ENCODE data around the gene NR6A1.

NR6A1 gene

DNA sequence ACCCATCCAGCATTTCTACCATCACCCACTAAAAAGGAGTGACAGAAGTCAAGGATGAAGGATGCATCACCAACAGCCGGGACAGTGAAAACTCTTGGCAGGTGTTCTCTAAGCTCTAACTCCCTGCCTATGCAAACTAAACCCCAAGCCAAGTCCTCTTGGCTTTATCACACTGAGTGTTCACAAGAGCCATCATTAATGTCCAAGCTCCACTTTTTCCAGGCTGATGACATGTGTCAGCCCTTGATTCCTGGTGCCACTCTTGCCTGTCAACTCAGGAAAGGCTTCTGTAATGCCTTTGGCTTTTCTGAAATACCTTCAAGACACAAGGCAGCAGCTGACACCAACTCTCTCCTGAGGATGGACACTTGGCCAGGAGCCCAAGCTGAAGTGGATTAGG, 86.9 kb downstream of the NR6A1 start:
- no peak for DNase-seq

GRCh38 chr9:124683043-124683442, 88.1 kb downstream of the NR6A1 start:
- no peak for DNase-seq

DNA sequence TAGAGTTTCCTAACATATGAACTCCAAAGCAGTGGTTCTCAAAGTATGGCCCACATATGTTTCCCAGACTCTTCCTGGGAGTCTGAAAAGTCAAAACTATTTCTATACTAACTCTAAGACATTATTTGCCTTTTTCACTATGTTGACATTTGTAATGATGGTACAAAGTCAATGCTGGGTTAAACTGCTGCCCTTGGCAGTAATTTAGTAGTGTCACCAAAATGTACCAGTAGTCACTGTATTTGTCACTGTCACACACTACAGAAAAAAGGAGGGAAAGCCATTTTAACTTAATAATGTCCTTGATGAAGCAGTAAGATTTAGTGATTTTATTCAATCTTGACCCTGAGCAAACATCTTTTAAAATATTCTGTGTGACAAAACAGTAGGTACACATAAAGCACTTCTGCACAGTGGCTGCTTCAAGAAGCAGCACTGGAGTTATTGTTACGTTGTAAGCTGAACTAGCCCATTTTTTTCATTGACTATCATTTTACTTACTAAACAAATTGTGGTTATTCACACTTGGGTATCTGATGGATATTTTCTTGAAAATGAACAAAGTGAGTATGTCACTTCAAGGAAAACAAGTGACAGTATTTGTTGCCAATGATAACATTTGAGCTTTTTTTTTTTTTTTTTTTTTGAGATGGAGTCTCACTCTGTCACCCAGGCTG, 90.3 kb downstream of the NR6A1 start:
- no peak for DNase-seq

DNA sequence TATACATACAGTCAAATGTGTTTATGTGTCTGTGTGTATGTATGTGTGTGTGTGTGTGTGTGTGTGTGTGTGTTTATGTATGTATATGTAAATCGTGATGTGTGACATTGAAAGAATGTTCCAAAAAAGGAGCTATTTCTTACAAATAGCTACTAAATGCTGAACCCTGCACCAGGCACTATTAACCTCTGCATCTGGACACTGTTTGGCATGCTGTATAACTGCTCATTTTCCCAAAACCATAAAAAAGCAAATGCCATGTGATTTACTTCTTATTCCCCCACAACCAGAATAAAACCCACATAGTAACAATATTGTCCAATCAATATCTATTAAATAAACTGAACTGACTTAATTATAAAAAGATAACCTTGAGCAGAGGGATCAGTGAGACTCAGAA, 91.1 kb downstream of the NR6A1 start:
- no peak for DNase-seq

DNA sequence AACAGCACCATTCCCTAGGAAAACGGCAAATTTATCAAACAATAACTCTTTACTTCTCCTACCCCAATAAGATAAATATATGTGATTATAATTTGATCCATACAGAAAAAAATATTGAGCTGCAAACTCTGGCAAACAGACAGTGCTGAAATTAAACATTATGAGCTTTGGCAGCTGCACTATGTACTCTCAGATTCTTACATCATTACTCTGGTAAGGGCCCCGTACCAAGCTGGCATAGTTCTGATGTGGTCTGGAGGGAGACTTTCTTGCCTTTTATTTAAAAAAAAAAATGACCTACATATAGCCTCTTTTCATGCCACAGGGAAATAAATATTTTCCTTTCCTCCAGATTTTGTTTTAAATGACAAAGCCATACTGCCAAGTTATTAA, 95.0 kb downstream of the NR6A1 start:
- DNase-seq: no peak

DNA sequence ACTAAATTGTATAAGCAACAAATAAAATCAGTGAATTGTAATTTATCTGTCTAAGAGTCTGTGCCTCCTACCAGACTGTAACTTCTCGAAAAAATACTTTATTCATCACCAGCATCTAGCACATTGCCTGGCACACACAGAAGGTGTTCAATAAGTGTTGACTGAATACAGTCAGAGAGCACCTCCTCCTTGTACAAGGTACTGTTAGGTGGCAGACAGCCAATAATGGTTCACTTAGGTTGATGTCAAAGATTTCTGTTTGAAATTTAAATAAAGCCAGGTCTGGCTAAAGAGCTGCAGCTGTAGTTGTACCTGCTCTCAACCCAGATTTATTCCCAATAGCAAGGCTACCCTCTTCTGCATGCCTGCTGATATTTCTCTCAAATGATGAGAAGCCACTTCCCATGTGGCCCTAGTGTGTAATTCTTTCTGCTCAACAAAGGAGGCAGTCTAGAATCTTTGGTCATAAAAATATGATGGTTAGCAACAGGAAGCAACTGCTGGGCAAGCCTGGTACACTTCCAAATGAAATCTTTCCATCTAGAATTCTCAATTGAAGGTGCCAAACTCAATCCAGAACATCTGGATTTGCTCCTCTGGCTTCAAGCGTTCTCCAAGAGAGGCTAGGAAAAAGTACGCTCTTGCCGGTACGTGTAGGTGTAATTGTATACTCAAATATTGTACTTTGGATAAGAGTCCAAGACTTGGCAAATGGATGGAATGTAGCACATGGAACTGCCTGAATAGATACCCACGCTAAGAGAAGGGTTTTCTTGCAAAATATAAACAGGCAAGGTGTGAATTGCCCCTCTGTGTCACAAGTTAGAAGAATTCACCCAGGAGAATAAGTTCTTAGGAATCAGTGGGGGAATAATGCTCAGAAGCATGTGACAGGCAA, 95.6 kb downstream of the NR6A1 start:
- DNase-seq: no peak

GRCh38 chr9:124674651-124675050, 96.5 kb downstream of the NR6A1 start:
- DNase-seq: no peak

- no peak for DNase-seq
Measured at GRCh38 chr9:124673063-124673462, 98.0 kb downstream of the NR6A1 start.

GRCh38 chr9:124671861-124672260, 99.2 kb downstream of the NR6A1 start:
- DNase-seq: no peak

GRCh38 chr9:124666642-124667041, 104.5 kb downstream of the NR6A1 start:
- DNase-seq: no peak

- peak; percentile 80 for DNase-seq
Measured at GRCh38 chr9:124665391-124666058, 105.6 kb downstream of the NR6A1 start.

- DNase-seq: no peak
Measured at GRCh38 chr9:124664143-124664542, 107.0 kb downstream of the NR6A1 start.

GRCh38 chr9:124663046-124663961, 107.8 kb downstream of the NR6A1 start:
- no peak for DNase-seq

DNA sequence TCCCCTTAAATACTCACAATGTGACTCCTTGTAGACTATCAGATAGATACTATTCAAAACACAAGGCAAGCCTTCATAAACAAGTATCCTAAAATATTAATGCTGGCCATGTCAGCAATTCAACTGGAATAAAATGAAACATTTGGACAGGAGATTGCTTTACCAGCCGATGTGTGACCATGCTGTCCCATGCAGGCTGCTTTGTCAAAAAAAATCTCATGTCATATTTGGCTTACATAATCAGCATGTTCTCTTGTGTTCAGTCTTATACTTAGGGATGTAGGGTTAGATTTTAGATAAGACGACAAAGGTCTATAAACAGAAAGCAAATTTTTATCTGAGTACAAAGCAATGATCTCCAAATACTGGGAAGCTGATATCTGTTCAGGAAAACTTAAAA, 108.5 kb downstream of the NR6A1 start:
- DNase-seq: no peak

DNA sequence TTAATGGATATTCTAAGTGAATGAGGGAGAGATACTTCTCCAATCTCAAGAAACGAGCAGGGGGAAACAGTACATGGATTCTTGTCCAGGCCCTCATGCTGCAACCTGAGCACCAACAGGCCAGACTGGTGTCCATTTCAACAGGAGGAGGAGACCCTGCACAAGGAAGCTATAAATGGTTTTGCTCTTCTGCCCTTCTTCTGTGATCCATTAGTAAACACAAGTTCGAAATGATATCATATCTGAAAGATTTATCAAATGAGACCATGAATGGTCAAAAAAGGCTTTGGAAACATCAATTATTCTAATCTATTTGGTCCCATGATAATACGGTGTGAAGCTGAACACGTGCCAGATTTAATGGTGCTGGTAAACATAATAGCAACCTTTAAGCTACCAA, 109.8 kb downstream of the NR6A1 start:
- no peak for DNase-seq

GRCh38 chr9:124660341-124660801, 110.7 kb downstream of the NR6A1 start:
- peak; percentile 63 for DNase-seq

DNA sequence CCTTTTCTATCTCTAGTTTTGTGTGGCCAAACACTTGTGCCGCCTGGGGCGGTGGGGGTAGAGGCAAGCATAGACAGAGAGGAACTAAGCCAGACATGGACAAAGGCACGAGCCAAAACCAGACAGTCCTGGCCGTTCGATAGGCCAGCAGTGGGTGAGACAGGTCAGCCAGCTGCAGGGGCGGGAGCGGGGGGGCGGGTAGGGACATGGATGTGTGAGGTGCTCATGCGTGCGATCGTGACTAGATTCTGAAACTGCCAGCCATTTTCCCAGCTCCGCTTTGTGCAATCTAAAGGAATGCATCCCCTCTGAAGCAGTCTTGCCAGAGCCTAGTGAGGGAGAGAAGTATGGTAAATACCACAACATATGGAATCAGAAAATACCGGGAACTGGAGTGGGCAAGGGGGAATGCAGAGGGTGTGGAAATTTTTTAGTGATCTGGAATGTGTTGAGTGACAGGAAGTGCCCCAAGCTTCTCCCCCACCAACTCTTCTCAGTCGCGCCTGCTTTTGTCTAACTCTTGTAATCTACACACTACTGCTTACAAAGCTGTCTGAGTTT, 111.9 kb downstream of the NR6A1 start:
- DNase-seq: peak; percentile 99

DNA sequence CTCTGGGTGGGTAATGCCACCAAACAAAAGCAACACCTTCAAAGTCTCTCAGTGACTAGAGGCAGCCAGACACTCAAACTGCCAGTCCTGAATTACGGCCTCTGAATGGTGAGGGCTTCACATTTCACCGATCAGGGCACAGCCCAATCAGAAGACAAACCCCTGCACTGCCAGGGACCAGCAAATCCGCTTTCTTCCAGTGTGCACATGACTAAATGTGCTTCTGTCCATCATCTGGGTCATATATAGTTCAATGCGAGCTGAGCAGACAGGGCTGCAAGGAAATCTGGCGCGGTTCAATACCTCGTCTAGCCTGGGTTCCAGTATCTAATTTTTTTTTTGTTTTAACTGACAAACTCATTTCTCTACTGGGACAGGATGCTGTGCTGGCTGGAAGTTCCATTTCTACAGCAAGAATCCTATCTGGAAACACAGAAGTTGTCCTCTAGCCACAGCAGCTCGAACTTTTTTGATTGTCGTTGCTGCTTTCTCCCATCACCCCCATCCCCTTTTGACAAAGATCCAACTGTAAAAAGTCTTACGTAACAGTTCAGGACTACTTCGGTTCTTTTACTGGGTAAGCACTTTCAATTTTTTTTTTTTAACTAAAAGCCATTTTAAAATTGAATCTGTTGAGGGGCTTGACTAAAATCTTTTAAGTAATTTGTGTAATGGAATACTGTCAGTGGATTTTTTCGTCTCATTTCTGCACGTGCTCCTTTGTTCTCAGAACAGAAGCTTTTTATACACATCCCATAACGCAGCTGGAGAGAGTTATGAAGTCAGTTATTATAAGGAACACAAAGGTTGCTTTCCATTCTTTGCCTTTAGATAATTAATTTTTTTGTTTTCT, 112.7 kb downstream of the NR6A1 start:
- peak; percentile 97 for DNase-seq

GRCh38 chr9:124657516-124657915, 113.6 kb downstream of the NR6A1 start:
- no peak for DNase-seq

DNA sequence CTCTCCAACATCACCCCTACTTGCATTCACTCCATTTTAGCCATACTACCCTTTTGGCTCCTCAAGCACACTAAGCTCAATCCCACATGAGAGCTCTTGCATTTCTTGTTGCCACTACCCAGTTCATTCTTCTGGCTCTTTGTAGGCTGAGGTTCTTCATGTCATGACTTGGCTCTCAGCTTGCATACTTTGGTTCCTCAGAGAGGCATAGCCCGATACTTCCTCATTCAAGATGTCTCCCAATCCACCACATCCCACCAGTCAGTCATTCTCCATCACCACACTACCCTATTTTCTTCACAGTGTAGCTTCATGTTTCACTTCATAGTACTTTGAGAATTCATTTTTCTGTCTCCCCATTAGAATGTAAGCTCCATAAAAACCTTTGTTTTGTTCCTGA, 116.7 kb downstream of the NR6A1 start:
- no peak for DNase-seq
